GM21529 (cell line): ENCODE data around the gene FRMD4A.

Source experiments
- ATAC-seq: cut with Tn5 transposase; IDR thresholded peaks from one replicate; pipeline ENCODE4 v1.9.1; 2021; ENCODE audit not compliant: unreplicated experiment

FRMD4A gene

GRCh38 chr10:14330388-14331061 lies at the start of gene FRMD4A:
TSS of gene FRMD4A (minus strand) at chr10:14330924.
- no peak for ATAC-seq

- no peak for ATAC-seq
These were observed 49.0 kb upstream of the FRMD4A start for GRCh38 chr10:14379556-14380280.

- ATAC-seq = no peak
These were observed 47.8 kb upstream of the FRMD4A start for GRCh38 chr10:14378387-14378960.

GRCh38 chr10:14377591-14378175 lies 47.0 kb upstream of the FRMD4A start:
- ATAC-seq = no peak

- no peak for ATAC-seq
These were observed 44.2 kb upstream of the FRMD4A start for GRCh38 chr10:14374745-14375445.

GRCh38 chr10:14372606-14373005 lies 41.9 kb upstream of the FRMD4A start:
- ATAC-seq = no peak

- ATAC-seq = no peak
These were observed 40.9 kb upstream of the FRMD4A start for GRCh38 chr10:14371581-14371980.

- ATAC-seq = no peak
These were observed 40.2 kb upstream of the FRMD4A start for GRCh38 chr10:14370894-14371293.

GRCh38 chr10:14369906-14370305 lies 39.2 kb upstream of the FRMD4A start:
- no peak for ATAC-seq

GRCh38 chr10:14366760-14367159 lies 36.0 kb upstream of the FRMD4A start:
- ATAC-seq = no peak

GRCh38 chr10:14365266-14365665 lies 34.5 kb upstream of the FRMD4A start:
- no peak for ATAC-seq

GRCh38 chr10:14362104-14362503 lies 31.4 kb upstream of the FRMD4A start:
- no peak for ATAC-seq

- ATAC-seq = no peak
These were observed 30.2 kb upstream of the FRMD4A start for GRCh38 chr10:14360961-14361360.

- ATAC-seq = no peak
These were observed 29.8 kb upstream of the FRMD4A start for GRCh38 chr10:14360515-14360914.

GRCh38 chr10:14358886-14359573 lies 28.3 kb upstream of the FRMD4A start:
- no peak for ATAC-seq

- ATAC-seq = no peak
These were observed 26.2 kb upstream of the FRMD4A start for GRCh38 chr10:14356921-14357320.

GRCh38 chr10:14355750-14356149 lies 25.0 kb upstream of the FRMD4A start:
- ATAC-seq = no peak

- ATAC-seq = no peak
These were observed 22.7 kb upstream of the FRMD4A start for GRCh38 chr10:14353291-14353913.

- no peak for ATAC-seq
These were observed 19.3 kb upstream of the FRMD4A start for GRCh38 chr10:14350006-14350405.

GRCh38 chr10:14349081-14349480 lies 18.4 kb upstream of the FRMD4A start:
- ATAC-seq = no peak
